GM12878 (cell line): ENCODE data around the gene KIR3DL2. TPM values are rescaled to one million over a fixed set of nuclear protein-coding genes. Genes with fewer than 3 reads are reported as not detected.
"Not testable (repeated sequence)": the region's sequence is repeated elsewhere in the genome, so short reads cannot be mapped to it uniquely, and the experiment has no call there.

ENCODE experiments used
- ATAC-seq: fragments of 200-7000 bp; cut with Tn5 transposase; 3 replicates; pipeline ENCODE4 v1.9.1; 2020; ENCODE audit warnings: mild to moderate bottlenecking, moderate library complexity
- BruUV-seq: library from RNA; stranded (reverse); fragments of 400-500 nt; replicated peaks from 2 replicates; lab custom pipeline; 2021; lab: Mats Ljungman, UMichigan
- CTCF ChIA-PET: fragments of 300-600 bp; sonication (Branson Sonifier 250); formaldehyde crosslinking; extraction: SDS; loops from one replicate; lab custom pipeline; 2021; ENCODE audit warnings: inconsistent platforms; lab: Yijun Ruan, JAX
- POLR2A ChIA-PET: fragments of 350-600 bp; formaldehyde crosslinking; extraction: SDS; loops from one replicate; lab custom pipeline; 2021; ENCODE audit warnings: inconsistent platforms; lab: Charles Lee
- RAD21 ChIA-PET: fragments of 300-600 bp; sonication (Branson Sonifier 250); formaldehyde crosslinking; loops from one replicate; lab custom pipeline; 2023; ENCODE audit warnings: antibody characterized with exemption; ENCODE audit not compliant: unreplicated experiment; lab: Charles Lee
- SMC1A ChIA-PET: fragments of 300-600 bp; sonication (Branson Sonifier 250); formaldehyde crosslinking; loops from one replicate; lab custom pipeline; 2023; ENCODE audit not compliant: unreplicated experiment, uncharacterized antibody; lab: Charles Lee
- DNase-seq: peaks from one replicate; pipeline ENCODE4 v3.0.0-alpha.2; 2011; ENCODE audit warnings: low read depth, low spot score
- FAIRE-seq: peaks from 3 replicates; lab custom pipeline; 2011; peaks lifted over from hg19 to GRCh38; lab: Jason Lieb, UNC
- H2AFZ ChIP-seq: 2 replicates; pipeline ENCODE4 v1.6.0; 2011; ENCODE audit warnings: low read depth, low read length, control low read depth; ENCODE audit not compliant: control insufficient read depth
- H3K27ac ChIP-seq: 2 replicates; pipeline ENCODE4 v1.5.1; 2011; ENCODE audit warnings: control low read depth; ENCODE audit not compliant: control insufficient read depth, insufficient read depth
- H3K27me3 ChIP-seq, 2 experiments: replicated peaks in 1 of 2; 2 replicates each; pipeline versions ENCODE4 v1.6.0 to v1.6.1; 2011; ENCODE audit warnings: low read length in 1 of 2; ENCODE audit not compliant: control insufficient read depth in 2 of 2, insufficient read depth in 2 of 2
- H3K36me3 ChIP-seq, 2 experiments: 2 replicates each; pipeline ENCODE4 v1.5.1; 2011; ENCODE audit warnings: low read length in 1 of 2; ENCODE audit not compliant: control insufficient read depth in 2 of 2, insufficient read depth in 2 of 2
- H3K4me1 ChIP-seq: 2 replicates; pipeline ENCODE4 v1.6.1; 2011; ENCODE audit warnings: mild to moderate bottlenecking, low read length, moderate library complexity, mixed read lengths; ENCODE audit not compliant: control insufficient read depth, insufficient read depth
- H3K4me2 ChIP-seq: 2 replicates; pipeline ENCODE4 v1.6.0; 2011; ENCODE audit warnings: control low read depth; ENCODE audit not compliant: control insufficient read depth, insufficient read depth
- H3K4me3 ChIP-seq: fragments of 200-600 bp; sonication (generic); 2 replicates; pipeline ENCODE4 v1.5.1; 2016
- H3K79me2 ChIP-seq: 2 replicates; pipeline ENCODE4 v1.6.0; 2011; ENCODE audit warnings: low read length; ENCODE audit not compliant: control insufficient read depth, insufficient read depth
- H3K9ac ChIP-seq: 2 replicates; pipeline ENCODE4 v1.8.0; 2011; ENCODE audit warnings: low read length, control low read depth, mixed read lengths; ENCODE audit not compliant: control insufficient read depth, insufficient read depth
- H3K9me3 ChIP-seq: replicated peaks from 3 replicates; pipeline ENCODE4 v1.5.1; 2011; ENCODE audit warnings: mild to moderate bottlenecking, low read length; ENCODE audit not compliant: control insufficient read depth, insufficient read depth
- H4K20me1 ChIP-seq: 2 replicates; pipeline ENCODE4 v1.6.0; 2011; ENCODE audit not compliant: control insufficient read depth, insufficient read depth
- ATF2 ChIP-seq: IDR thresholded peaks from 2 replicates; pipeline ENCODE4 v1.6.1; 2012; ENCODE audit warnings: low read length, inconsistent platforms
- ATF7 ChIP-seq: fragments of 450-650 bp; IDR thresholded peaks from 2 replicates; pipeline ENCODE4 v1.6.1; 2016; ENCODE audit warnings: low read depth, mild to moderate bottlenecking
- CHD4 ChIP-seq: fragments of 200-600 bp; sonication (generic); IDR thresholded peaks from 2 replicates; pipeline ENCODE4 v1.6.1; 2016; ENCODE audit warnings: mild to moderate bottlenecking
- CREB1 ChIP-seq: IDR thresholded peaks from 2 replicates; pipeline ENCODE4 v1.6.1; 2012; ENCODE audit warnings: low read depth, mild to moderate bottlenecking, inconsistent platforms
- EED ChIP-seq: sonication (generic); IDR thresholded peaks from 2 replicates; pipeline ENCODE4 v1.6.1; 2016; ENCODE audit warnings: antibody characterized with exemption, low read depth
- HDAC2 ChIP-seq: fragments of 200-600 bp; sonication (generic); IDR thresholded peaks from 2 replicates; pipeline ENCODE4 v1.6.1; 2017
- LARP7 ChIP-seq: fragments of 450-650 bp; IDR thresholded peaks from 2 replicates; pipeline ENCODE4 v1.6.1; 2017; ENCODE audit warnings: mild to moderate bottlenecking
- NBN ChIP-seq: fragments of 450-650 bp; IDR thresholded peaks from 2 replicates; pipeline ENCODE4 v1.6.1; 2016
- NFXL1 ChIP-seq: fragments of 450-650 bp; IDR thresholded peaks from 2 replicates; pipeline ENCODE4 v1.6.1; 2017; ENCODE audit warnings: antibody characterized with exemption, mild to moderate bottlenecking, borderline replicate concordance
- POLR2AphosphoS2 ChIP-seq: IDR thresholded peaks from 2 replicates; pipeline ENCODE4 v1.6.1; 2011; ENCODE audit warnings: low read depth, mild to moderate bottlenecking, low read length, improper control_type of control experiment, moderate library complexity
- RBBP5 ChIP-seq: fragments of 200-600 bp; sonication (generic); conservative IDR thresholded peaks from 2 replicates; pipeline ENCODE4 v1.6.1; 2016
- SKIL ChIP-seq: fragments of 450-650 bp; IDR thresholded peaks from 2 replicates; pipeline ENCODE4 v1.6.1; 2017; ENCODE audit warnings: mild to moderate bottlenecking, low read depth, inconsistent platforms; ENCODE audit not compliant: poor library complexity, severe bottlenecking
- TAF1 ChIP-seq: IDR thresholded peaks from 2 replicates; pipeline ENCODE4 v1.6.1; 2011; ENCODE audit warnings: mild to moderate bottlenecking, low read depth, low read length, borderline replicate concordance
- WGBS: methylation state at CpG from one replicate; pipeline ENCODE4 v1.1.6; 2016; ENCODE audit warnings: low lambda C conversion rate; ENCODE audit not compliant: insufficient replicate concordance, insufficient coverage; ENCODE audit errors: missing lambda C conversion rate; 5-methylcytosine and 5-hydroxymethylcytosine counted together
- in situ Hi-C: fragments of 300-500 bp; cut with MboI; formaldehyde crosslinking; loops from 9 replicates; pipeline ENCODE4 v1.14.3; 2018; ENCODE audit warnings: mixed read lengths
- intact Hi-C: fragments of 100-400 bp; cut with micrococcal nuclease; formaldehyde crosslinking; loops from one replicate; pipeline ENCODE4 v1.14.2; 2022; ENCODE audit not compliant: unreplicated experiment
- polyA plus RNA-seq, 11 experiments: library from polyadenylated mRNA; depleted of rRNA in 4 of 11; unstranded in 6 of 11; stranded (reverse) in 5 of 11; fragments of >200 nt; fragmentation: Nextera tagmentation in 4 of 11; fragmentation: Illumina TruSeq in 1 of 11; extraction: Ambion mirVana in 4 of 11; extraction: Trizol in 1 of 11; gene quantifications; 1 replicate in 1 of 11; 2 replicates in 10 of 11; pipeline versions ENCODE4 v1.2.1 to v1.2.3, GENCODE V29; 2011 to 2016; ENCODE audit warnings: inconsistent platforms in 2 of 11, missing spikeins in 2 of 11, low read depth in 1 of 11
- total RNA-seq, 4 experiments: library from RNA; depleted of rRNA in 3 of 4; stranded (reverse); fragments of >200 nt in 3 of 4; fragmentation: Illumina TruSeq in 1 of 4; extraction: Trizol in 1 of 4; gene quantifications; 2 replicates each; pipeline versions ENCODE4 v1.2.1 to v1.2.3, GENCODE V29; 2013 to 2021

KIR3DL2 gene
- total and polyA plus RNA-seq, 10 of the 15 experiments (the other 5 are each of a cell fraction or from before 2014, with no cell fraction given) = 0.39 TPM; not detected in 9

GRCh38 chr19:54816251-54816650, 34.0 kb upstream of the KIR3DL2 start, which contains the start of gene KIR3DL1:
KIR3DL1 (plus strand) TSS chr19:54816468.
- H3K79me2 ChIP-seq, intact Hi-C loops: not testable (repeated sequence)

GRCh38 chr19:54817670-54818536, 32.3 kb upstream of the KIR3DL2 start:
- CTCF ChIA-PET = no interaction called here
- no peaks in the 10 kb centered on the region for H3K36me3 ChIP-seq
- H3K79me2 ChIP-seq = no peaks in the 10 kb centered on the region
- H3K27me3 ChIP-seq = no peaks in the 10 kb centered on the region; a peak in 1 of 4 replicates
- intact Hi-C loops = no loop called here
- no TSS peak for BruUV-seq
- WGBS = 42% methylated on average over 15 of the region's 15 CpGs
- ATAC-seq = no peak
- no peak overlapping the region for H3K4me3 ChIP-seq
- no peak overlapping the region for H3K27ac ChIP-seq
- no peaks in the 10 kb centered on the region for H3K9me3 ChIP-seq
- no peak overlapping the region for H2AFZ ChIP-seq
- RAD21 ChIA-PET = no interaction called here
- H3K4me2 ChIP-seq = no peak overlapping the region
- no peak for TF ChIP-seq NFXL1
- TF ChIP-seq TAF1 = no peak
- TF ChIP-seq SKIL = no peak
- TF ChIP-seq POLR2AphosphoS2 = no peak
- no peak for TF ChIP-seq EED
- no peak for TF ChIP-seq CREB1
- TF ChIP-seq NBN = no peak
- TF ChIP-seq CHD4 = no peak
- no peak for TF ChIP-seq HDAC2
- no peak for TF ChIP-seq ATF2
- TF ChIP-seq LARP7 = no peak
- no peak for TF ChIP-seq RBBP5
- no peak for TF ChIP-seq ATF7
- in situ Hi-C loops = loop anchor here (5.0 kb wide), 1 partner anchor 34 kb away; the partner anchor contains the start of gene KIR3DL2
- no peak for FAIRE-seq
- no peaks in the 10 kb centered on the region for H4K20me1 ChIP-seq
- no peak for DNase-seq
- no peak overlapping the region for H3K9ac ChIP-seq
- POLR2A ChIA-PET = no interaction called here
- SMC1A ChIA-PET = no interaction called here
- no peaks in the 10 kb centered on the region for H3K4me1 ChIP-seq

More at GRCh38 chr19:54816251-54816650, 34.0 kb upstream of the KIR3DL2 start, which contains the start of gene KIR3DL1:
- H3K27ac ChIP-seq, DNase-seq, SMC1A ChIA-PET, H3K27me3 ChIP-seq, H4K20me1 ChIP-seq, CTCF ChIA-PET, H3K9ac ChIP-seq, RAD21 ChIA-PET, H2AFZ ChIP-seq, ATAC-seq, H3K4me2 ChIP-seq, H3K36me3 ChIP-seq, POLR2A ChIA-PET, BruUV-seq, H3K4me1 ChIP-seq, H3K9me3 ChIP-seq, FAIRE-seq, H3K4me3 ChIP-seq: not testable (repeated sequence)
- in situ Hi-C loops = loop anchor here (5.0 kb wide), 1 partner anchor 36 kb away; the partner anchor contains the start of gene KIR3DL2
- WGBS = 43% methylated on average over 17 of the region's 17 CpGs
